HPDE6-E6E7 (cell line): ENCODE measurements around the gene TARS3.

ENCODE experiments used
- DNase-seq: peaks from one replicate; pipeline ENCODE4 v3.0.0; 2011; ENCODE audit warnings: missing footprints; ENCODE audit errors: extremely low spot score

The TARS3 gene

DNA sequence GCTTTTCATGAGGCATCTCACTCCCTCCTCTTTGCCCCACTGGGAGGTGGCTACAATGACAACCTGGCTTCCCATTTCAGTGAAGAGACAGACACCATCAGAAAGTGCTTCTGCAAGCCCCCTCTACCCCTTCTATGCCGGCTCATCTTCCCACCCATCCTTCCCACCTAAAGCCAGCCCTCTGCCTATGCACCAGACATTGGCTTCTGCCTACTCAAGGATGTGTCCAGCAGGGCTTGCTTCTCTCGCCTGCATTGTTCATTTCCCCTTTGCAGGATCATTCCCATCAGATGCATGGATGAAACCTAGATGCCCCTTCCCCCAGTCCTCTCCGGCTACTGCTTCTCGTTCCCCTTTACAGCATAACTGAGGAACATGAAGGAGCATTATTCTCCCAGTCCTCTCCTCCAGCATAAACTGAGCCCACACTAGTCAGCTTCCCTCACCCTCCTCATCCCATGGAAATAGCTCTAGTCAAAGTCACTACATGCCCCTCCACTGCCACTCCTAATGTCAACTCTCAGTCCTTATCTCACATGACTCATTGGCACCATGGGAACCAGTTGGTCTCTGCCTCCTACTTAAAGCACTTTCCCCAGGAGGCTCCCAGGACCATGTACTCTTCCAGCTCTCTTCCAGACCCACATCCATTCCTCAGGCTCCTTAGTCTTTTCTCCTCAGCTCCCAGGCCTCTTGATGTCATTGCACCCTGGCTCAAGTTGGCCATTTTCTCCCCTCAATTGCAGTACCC lies 120.0 kb downstream of the TARS3 start:
- no peak for DNase-seq
